K562 (cell line): ENCODE data around the gene SLC7A1. TPM values are rescaled to one million over a fixed set of nuclear protein-coding genes. Genes with fewer than 3 reads are reported as not detected.

Experiments
- ATAC-seq: fragments of 200-7000 bp; cut with Tn5 transposase; 3 replicates; pipeline ENCODE4 v1.9.1; 2020; ENCODE audit warnings: moderate library complexity
- BruUV-seq: library from RNA; stranded (reverse); fragments of 400-500 nt; replicated peaks from 2 replicates; lab custom pipeline; 2021; lab: Mats Ljungman, UMichigan
- CTCF ChIA-PET: fragments of 300-600 bp; formaldehyde crosslinking; extraction: SDS; loops from one replicate; lab custom pipeline; 2021; ENCODE audit warnings: low intra/inter-chr PET ratio; lab: Yijun Ruan, JAX
- POLR2A ChIA-PET: fragments of 300-600, 350-650 bp; sonication (Branson Sonifier 250); formaldehyde crosslinking; extraction: SDS; loops from one replicate; lab custom pipeline; 2021; ENCODE audit warnings: antibody characterized with exemption, inconsistent platforms; lab: Yijun Ruan, JAX
- DNase-seq, 4 experiments: peaks; one replicate each; pipeline versions ENCODE4 v3.0.0 to v3.0.0-alpha.2; 2011 to 2018; ENCODE audit warnings: low spot score in 3 of 4, mixed read lengths in 3 of 4; ENCODE audit errors: extremely low read depth in 1 of 4
- FAIRE-seq: peaks from 2 replicates; lab custom pipeline; 2011; peaks lifted over from hg19 to GRCh38; lab: Jason Lieb, UNC
- H2AFZ ChIP-seq: 2 replicates; pipeline ENCODE4 v1.6.0; 2011; ENCODE audit warnings: low read depth, low read length, control low read depth, inconsistent platforms
- H3K27ac ChIP-seq: fragments of 200-600 bp; 3 replicates; pipeline ENCODE4 v1.8.0; 2011; ENCODE audit warnings: low read depth, mild to moderate bottlenecking, control low read depth, inconsistent platforms, low read length, moderate library complexity, mixed read lengths; ENCODE audit errors: extremely low read depth
- H3K27me3 ChIP-seq, 2 experiments: fragments of 300-600 bp in 1 of 2; 2 replicates in 1 of 2; 3 replicates in 1 of 2; pipeline versions ENCODE4 v1.6.0 to v1.8.0; 2011; ENCODE audit warnings: inconsistent platforms in 2 of 2, low read length in 2 of 2, mild to moderate bottlenecking in 1 of 2, mixed read lengths in 1 of 2, moderate library complexity in 1 of 2; ENCODE audit not compliant: control insufficient read depth in 2 of 2, insufficient read depth in 2 of 2
- H3K36me3 ChIP-seq: fragments of 300-600 bp; 3 replicates; pipeline ENCODE4 v1.8.0; 2011; ENCODE audit warnings: mild to moderate bottlenecking, low read length, inconsistent platforms; ENCODE audit not compliant: control insufficient read depth, insufficient read depth
- H3K4me1 ChIP-seq, 2 experiments: fragments of 200-600 bp in 1 of 2; replicated peaks in 1 of 2; 2 replicates in 1 of 2; 3 replicates in 1 of 2; pipeline versions ENCODE4 v1.5.1 to v1.8.0; 2011; ENCODE audit warnings: inconsistent platforms in 2 of 2, low read length in 2 of 2, mild to moderate bottlenecking in 1 of 2, mixed read lengths in 1 of 2, moderate library complexity in 1 of 2; ENCODE audit not compliant: control insufficient read depth in 2 of 2, insufficient read depth in 2 of 2
- H3K4me2 ChIP-seq: 2 replicates; pipeline ENCODE4 v1.6.1; 2011; ENCODE audit warnings: low read length, control low read depth, inconsistent platforms, mixed read lengths; ENCODE audit not compliant: insufficient read depth
- H3K4me3 ChIP-seq: fragments of 200-600 bp; sonication (generic), shearing (Covaris generic); 2 replicates; pipeline ENCODE4 v1.5.1; 2016; ENCODE audit warnings: control low read depth, inconsistent platforms
- H3K79me2 ChIP-seq: fragments of 200-600 bp; 3 replicates; pipeline ENCODE4 v1.8.0; 2011; ENCODE audit warnings: low read length, inconsistent platforms; ENCODE audit not compliant: control insufficient read depth, insufficient read depth
- H3K9ac ChIP-seq, 2 experiments: 2 replicates each; pipeline versions ENCODE4 v1.6.0 to v1.6.1; 2011; ENCODE audit warnings: low read depth in 2 of 2, low read length in 2 of 2, control low read depth in 1 of 2, inconsistent platforms in 1 of 2, mild to moderate bottlenecking in 1 of 2, mixed read lengths in 1 of 2; ENCODE audit not compliant: insufficient read depth in 1 of 2
- H3K9me1 ChIP-seq: one replicate; pipeline ENCODE4 v1.6.0; 2011; ENCODE audit warnings: inconsistent platforms, mild to moderate bottlenecking, low read length, moderate library complexity; ENCODE audit not compliant: control insufficient read depth, insufficient read depth
- H3K9me3 ChIP-seq: replicated peaks from 2 replicates; pipeline ENCODE4 v1.5.1; 2011; ENCODE audit warnings: low read depth, low read length, inconsistent platforms; ENCODE audit not compliant: control insufficient read depth, insufficient read depth
- H4K20me1 ChIP-seq: replicated peaks from 2 replicates; pipeline ENCODE4 v1.6.1; 2011; ENCODE audit warnings: low read length, inconsistent platforms, mixed read lengths; ENCODE audit not compliant: control insufficient read depth, insufficient read depth
- ASH1L ChIP-seq: fragments of 450-650 bp; IDR thresholded peaks from 2 replicates; pipeline ENCODE4 v1.6.1; 2018; ENCODE audit warnings: borderline replicate concordance, mild to moderate bottlenecking, low read depth; ENCODE audit not compliant: partially characterized antibody
- CBX5 ChIP-seq: IDR thresholded peaks from 2 replicates; pipeline ENCODE4 v1.6.1; 2014; ENCODE audit warnings: low read depth, borderline replicate concordance
- EGR1 ChIP-seq: fragments of 450-650 bp; conservative IDR thresholded peaks from 2 replicates; pipeline ENCODE4 v1.6.1; 2017; ENCODE audit warnings: mild to moderate bottlenecking
- ELF2 ChIP-seq: fragments of 250-450 bp; sonication (Bioruptor Pico); IDR thresholded peaks from 2 replicates; pipeline ENCODE4 v1.5.0; 2021; ENCODE audit warnings: mild to moderate bottlenecking
- FOXJ3 ChIP-seq: sonication (generic); formaldehyde crosslinking; IDR thresholded peaks from 2 replicates; pipeline ENCODE4 v1.4.0; 2020; ENCODE audit warnings: mild to moderate bottlenecking, missing genetic modification reagents
- HEY1 ChIP-seq: fragments of 250-450 bp; sonication (Bioruptor Pico); IDR thresholded peaks from 2 replicates; pipeline ENCODE4 v1.5.0; 2020; ENCODE audit warnings: mild to moderate bottlenecking, moderate library complexity, borderline replicate concordance
- HMG20A ChIP-seq: fragments of 450-650 bp; formaldehyde crosslinking; conservative IDR thresholded peaks from 2 replicates; pipeline ENCODE4 v1.4.0; 2020; ENCODE audit warnings: mild to moderate bottlenecking, mixed read lengths
- MCM5 ChIP-seq: fragments of 450-650 bp; IDR thresholded peaks from 2 replicates; pipeline ENCODE4 v1.6.1; 2016; ENCODE audit warnings: low read depth
- NRF1 ChIP-seq, 2 experiments: fragments of 450-650 bp; IDR thresholded peaks in 1 of 2; conservative IDR thresholded peaks in 1 of 2; 2 replicates each; pipeline ENCODE4 v1.6.1; 2014; ENCODE audit warnings: mild to moderate bottlenecking in 2 of 2
- PCBP2 ChIP-seq: fragments of 200-400 bp; formaldehyde crosslinking; IDR thresholded peaks from 2 replicates; pipeline ENCODE4 v1.6.1; 2018; ENCODE audit warnings: low read length, low read depth, mild to moderate bottlenecking, moderate library complexity; ENCODE audit not compliant: poor library complexity, severe bottlenecking
- PPARD ChIP-seq: fragments of 250-450 bp; sonication (Bioruptor Pico); IDR thresholded peaks from 2 replicates; pipeline ENCODE4 v1.8.0; 2022; ENCODE audit warnings: inconsistent platforms, mild to moderate bottlenecking, moderate library complexity
- SRSF1 ChIP-seq: fragments of 200-400 bp; formaldehyde crosslinking; IDR thresholded peaks from 2 replicates; pipeline ENCODE4 v1.6.1; 2017; ENCODE audit warnings: mild to moderate bottlenecking, low read depth, low read length, moderate library complexity
- WGBS: fragments of 100-300 bp; shearing (Covaris generic); methylation state at CpG from one replicate; pipeline ENCODE4 v1.1.6; 2016; ENCODE audit warnings: low coverage, mixed read lengths; ENCODE audit not compliant: insufficient coverage; ENCODE audit errors: missing lambda C conversion rate; 5-methylcytosine and 5-hydroxymethylcytosine counted together
- in situ Hi-C: fragments of 300-500 bp; cut with MboI; formaldehyde crosslinking; loops from 4 replicates; pipeline ENCODE4 v1.15.0; 2018; ENCODE audit warnings: inconsistent platforms, mixed read lengths
- intact Hi-C: fragments of 100-400 bp; cut with micrococcal nuclease; formaldehyde crosslinking; loops from 2 replicates; pipeline ENCODE4 v1.14.2; 2022
- polyA plus RNA-seq, 8 experiments: library from polyadenylated mRNA; depleted of rRNA in 4 of 8; stranded (reverse) in 5 of 8; unstranded in 3 of 8; fragments of >200 nt; fragmentation: Nextera tagmentation in 2 of 8; fragmentation: Illumina TruSeq in 1 of 8; extraction: Ambion mirVana in 2 of 8; extraction: Trizol in 1 of 8; gene quantifications; 2 replicates each; pipeline versions ENCODE4 v1.2.1 to v1.2.3, GENCODE V29; 2011 to 2014; ENCODE audit warnings: inconsistent platforms in 1 of 8, missing spikeins in 1 of 8
- total RNA-seq, 7 experiments: library from RNA; depleted of rRNA in 6 of 7; stranded (reverse); fragments of >200 nt in 6 of 7; fragmentation: Illumina TruSeq in 2 of 7; extraction: Trizol in 2 of 7; gene quantifications; 2 replicates each; pipeline versions ENCODE4 v1.2.1 to v1.2.3, GENCODE V29; 2011 to 2021; ENCODE audit warnings: low replicate concordance in 1 of 7
- TF ChIP-seq, protein P1 (sequence below), 2 experiments: fragments of 250-450 bp in 1 of 2; fragments of 450-650 bp in 1 of 2; sonication (Bioruptor Pico) in 1 of 2; IDR thresholded peaks; 2 replicates each; pipeline versions ENCODE4 v1.6.1 to v1.8.0; 2016 to 2021; ENCODE audit warnings: mild to moderate bottlenecking in 2 of 2, moderate library complexity in 2 of 2, missing compliant biosample characterization in 1 of 2, missing genetic modification characterization in 1 of 2
- TF ChIP-seq, protein P2 (sequence below): sonication (generic); formaldehyde crosslinking; IDR thresholded peaks from 2 replicates; pipeline ENCODE4 v1.8.1; 2023; ENCODE audit warnings: mild to moderate bottlenecking, missing genetic modification reagents
- TF ChIP-seq, protein P3 (sequence below): fragments of 450-650 bp; formaldehyde crosslinking; IDR thresholded peaks from 2 replicates; pipeline ENCODE4 v1.4.0; 2020; ENCODE audit warnings: mild to moderate bottlenecking, moderate library complexity
- TF ChIP-seq, protein P4 (sequence below): fragments of 450-650 bp; IDR thresholded peaks from 2 replicates; pipeline ENCODE4 v1.7.0; 2016; ENCODE audit warnings: borderline replicate concordance

SLC7A1 gene
- total and polyA plus RNA-seq, 9 of the 15 experiments (the other 6 are each of a cell fraction or from before 2014, with no cell fraction given), result 3.3 to 69.7 (median 10.8) TPM

DNA sequence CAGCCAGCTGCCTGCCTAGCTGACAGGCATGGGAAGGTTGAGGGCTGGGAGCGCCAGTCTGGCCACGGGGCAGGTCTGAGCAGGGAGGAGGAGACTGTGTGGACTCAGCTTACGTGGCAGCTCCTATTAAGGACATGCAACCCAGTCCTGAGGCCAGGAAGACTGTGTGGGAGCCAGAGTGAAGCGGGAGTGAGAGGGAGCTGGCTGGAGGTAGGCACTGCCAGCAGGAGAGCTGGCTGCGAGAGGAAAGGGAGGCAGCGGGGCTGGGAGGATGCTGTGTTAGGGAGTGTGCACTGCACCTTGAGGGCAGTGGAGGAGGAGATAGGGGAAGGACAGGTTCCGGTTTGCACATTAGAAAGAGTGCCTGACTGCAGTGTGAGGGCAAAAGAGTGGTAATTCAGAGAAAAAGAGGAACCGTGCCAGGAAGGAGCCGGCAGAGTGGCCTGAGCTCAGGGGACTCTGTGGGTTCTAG, 99.2 kb downstream of the SLC7A1 start (continued):
- no peak for TF ChIP-seq NRF1 (conservative IDR thresholded peaks at IDR 0.05 in 1 of 2, IDR thresholded peaks at IDR 0.05 in 1 of 2)
- no peak for TF ChIP-seq MCM5
- TF ChIP-seq, protein P1, sequence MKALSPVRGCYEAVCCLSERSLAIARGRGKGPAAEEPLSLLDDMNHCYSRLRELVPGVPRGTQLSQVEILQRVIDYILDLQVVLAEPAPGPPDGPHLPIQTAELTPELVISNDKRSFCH (CRISPR knock-in tag; IDR thresholded peaks at IDR 0.05), result no peak
- TF ChIP-seq, protein P1 (tag; IDR thresholded peaks at IDR 0.05), result no peak
- no peak for TF ChIP-seq CBX5
- no peak for TF ChIP-seq SRSF1

DNA sequence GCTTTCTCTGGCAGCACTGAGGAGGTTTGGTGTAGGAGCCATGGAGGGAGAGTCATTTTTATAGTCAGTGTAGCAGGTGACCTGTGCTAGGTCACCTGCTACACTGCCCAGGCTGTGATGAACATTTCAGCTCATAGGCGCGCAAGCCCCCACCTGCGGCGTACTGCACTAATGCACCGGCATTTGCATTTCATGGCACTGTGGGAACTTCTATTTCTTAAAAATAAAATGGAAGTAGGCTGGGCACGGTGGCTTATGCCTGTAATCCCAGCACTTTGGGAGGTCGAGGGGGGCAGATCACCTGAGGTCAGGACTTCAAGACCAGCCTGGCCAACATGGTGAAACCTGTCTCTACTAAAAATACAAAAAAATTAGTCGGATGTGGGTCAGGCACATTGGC, 101.0 kb downstream of the SLC7A1 start:
- no peak overlapping the region for H2AFZ ChIP-seq
- H3K27ac ChIP-seq, result no peak overlapping the region
- no peaks in the 10 kb centered on the region for H3K79me2 ChIP-seq
- peaks cover 2 to 45% of the 10 kb centered on the region in 2 experiments; a peak in 2 of 5 replicates for H3K27me3 ChIP-seq
- no peak for FAIRE-seq
- in situ Hi-C loops (no loop called here), intact Hi-C loops (no loop called here)
- H4K20me1 ChIP-seq, result no peaks in the 10 kb centered on the region
- H3K4me1 ChIP-seq, result no peaks in the 10 kb centered on the region
- ATAC-seq, result no peak
- no peaks in the 10 kb centered on the region for H3K9me3 ChIP-seq
- 3% methylated on average over 5 of the region's 8 CpGs for WGBS
- H3K36me3 ChIP-seq, result no peaks in the 10 kb centered on the region
- no peak for TF ChIP-seq EGR1
- TF ChIP-seq, protein P2, sequence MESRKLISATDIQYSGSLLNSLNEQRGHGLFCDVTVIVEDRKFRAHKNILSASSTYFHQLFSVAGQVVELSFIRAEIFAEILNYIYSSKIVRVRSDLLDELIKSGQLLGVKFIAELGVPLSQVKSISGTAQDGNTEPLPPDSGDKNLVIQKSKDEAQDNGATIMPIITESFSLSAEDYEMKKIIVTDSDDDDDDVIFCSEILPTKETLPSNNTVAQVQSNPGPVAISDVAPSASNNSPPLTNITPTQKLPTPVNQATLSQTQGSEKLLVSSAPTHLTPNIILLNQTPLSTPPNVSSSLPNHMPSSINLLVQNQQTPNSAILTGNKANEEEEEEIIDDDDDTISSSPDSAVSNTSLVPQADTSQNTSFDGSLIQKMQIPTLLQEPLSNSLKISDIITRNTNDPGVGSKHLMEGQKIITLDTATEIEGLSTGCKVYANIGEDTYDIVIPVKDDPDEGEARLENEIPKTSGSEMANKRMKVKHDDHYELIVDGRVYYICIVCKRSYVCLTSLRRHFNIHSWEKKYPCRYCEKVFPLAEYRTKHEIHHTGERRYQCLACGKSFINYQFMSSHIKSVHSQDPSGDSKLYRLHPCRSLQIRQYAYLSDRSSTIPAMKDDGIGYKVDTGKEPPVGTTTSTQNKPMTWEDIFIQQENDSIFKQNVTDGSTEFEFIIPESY (CRISPR knock-in tag), result no peak
- TF ChIP-seq, protein P3, sequence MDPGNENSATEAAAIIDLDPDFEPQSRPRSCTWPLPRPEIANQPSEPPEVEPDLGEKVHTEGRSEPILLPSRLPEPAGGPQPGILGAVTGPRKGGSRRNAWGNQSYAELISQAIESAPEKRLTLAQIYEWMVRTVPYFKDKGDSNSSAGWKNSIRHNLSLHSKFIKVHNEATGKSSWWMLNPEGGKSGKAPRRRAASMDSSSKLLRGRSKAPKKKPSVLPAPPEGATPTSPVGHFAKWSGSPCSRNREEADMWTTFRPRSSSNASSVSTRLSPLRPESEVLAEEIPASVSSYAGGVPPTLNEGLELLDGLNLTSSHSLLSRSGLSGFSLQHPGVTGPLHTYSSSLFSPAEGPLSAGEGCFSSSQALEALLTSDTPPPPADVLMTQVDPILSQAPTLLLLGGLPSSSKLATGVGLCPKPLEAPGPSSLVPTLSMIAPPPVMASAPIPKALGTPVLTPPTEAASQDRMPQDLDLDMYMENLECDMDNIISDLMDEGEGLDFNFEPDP (CRISPR knock-in tag), result no peak
- TF ChIP-seq, protein P4, sequence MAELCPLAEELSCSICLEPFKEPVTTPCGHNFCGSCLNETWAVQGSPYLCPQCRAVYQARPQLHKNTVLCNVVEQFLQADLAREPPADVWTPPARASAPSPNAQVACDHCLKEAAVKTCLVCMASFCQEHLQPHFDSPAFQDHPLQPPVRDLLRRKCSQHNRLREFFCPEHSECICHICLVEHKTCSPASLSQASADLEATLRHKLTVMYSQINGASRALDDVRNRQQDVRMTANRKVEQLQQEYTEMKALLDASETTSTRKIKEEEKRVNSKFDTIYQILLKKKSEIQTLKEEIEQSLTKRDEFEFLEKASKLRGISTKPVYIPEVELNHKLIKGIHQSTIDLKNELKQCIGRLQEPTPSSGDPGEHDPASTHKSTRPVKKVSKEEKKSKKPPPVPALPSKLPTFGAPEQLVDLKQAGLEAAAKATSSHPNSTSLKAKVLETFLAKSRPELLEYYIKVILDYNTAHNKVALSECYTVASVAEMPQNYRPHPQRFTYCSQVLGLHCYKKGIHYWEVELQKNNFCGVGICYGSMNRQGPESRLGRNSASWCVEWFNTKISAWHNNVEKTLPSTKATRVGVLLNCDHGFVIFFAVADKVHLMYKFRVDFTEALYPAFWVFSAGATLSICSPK, result no peak
- no peak for TF ChIP-seq HEY1 (CRISPR knock-in tag)
- TF ChIP-seq HMG20A, result no peak
- no peak for TF ChIP-seq PCBP2
- TF ChIP-seq ELF2 (CRISPR knock-in tag), result no peak
- TF ChIP-seq FOXJ3 (CRISPR knock-in tag), result no peak
- no peak for TF ChIP-seq PPARD
- no peak for TF ChIP-seq ASH1L
- TF ChIP-seq, all 486 proteins: peak for 0
- H3K9me1 ChIP-seq, result no peaks in the 10 kb centered on the region
- ChIA-PET POLR2A (no interaction called here), CTCF (no interaction called here)
- no peak overlapping the region for H3K4me3 ChIP-seq
- no TSS peak for BruUV-seq
- DNase-seq, result no peak
- H3K9ac ChIP-seq, result no peak overlapping the region
- no peak overlapping the region for H3K4me2 ChIP-seq
